Thyroid gland (tissue), 4 donors: ENCODE measurements around the gene COL26A1. TPM values are rescaled to one million over a fixed set of nuclear protein-coding genes. Genes with fewer than 3 reads are reported as not detected.

Experiments used
- DNase-seq, 2 donors: peaks; one replicate each; pipeline ENCODE4 v3.0.0-alpha.2; 2019
- H3K27ac ChIP-seq, 3 donors: fragments of 200-600 bp; sonication (generic); 1 replicate in 2 of 3; 2 replicates in 1 of 3; pipeline ENCODE4 v1.5.1; 2016 to 2019; ENCODE audit warnings: mild to moderate bottlenecking in 1 of 3, moderate library complexity in 1 of 3
- H3K27me3 ChIP-seq: fragments of 200-600 bp; sonication (generic); one replicate; pipeline ENCODE4 v1.5.1; 2019
- H3K36me3 ChIP-seq, 2 donors: fragments of 200-600 bp; sonication (generic); one replicate each; pipeline ENCODE4 v1.5.1; 2016 to 2019
- H3K4me1 ChIP-seq, 2 donors: fragments of 200-600 bp; sonication (generic); one replicate each; pipeline ENCODE4 v1.5.1; 2017 to 2019
- H3K4me3 ChIP-seq, 3 donors: fragments of 200-600 bp; sonication (generic); replicated peaks in 1 of 3; 1 replicate in 2 of 3; 2 replicates in 1 of 3; pipeline ENCODE4 v1.5.1; 2016; ENCODE audit warnings: mild to moderate bottlenecking in 1 of 3
- H3K9me3 ChIP-seq: fragments of 200-600 bp; sonication (generic); one replicate; pipeline ENCODE4 v1.5.1; 2017
- POLR2A ChIP-seq, 2 donors: fragments of 450-650 bp; IDR thresholded peaks; one replicate each; pipeline ENCODE4 v1.6.1; 2017; ENCODE audit warnings: antibody characterized with exemption in 2 of 2, mild to moderate bottlenecking in 2 of 2, moderate library complexity in 1 of 2
- WGBS, 2 donors: methylation state at CpG; one replicate each; pipeline ENCODE4 v1.1.5; 2017; 5-methylcytosine and 5-hydroxymethylcytosine counted together
- intact Hi-C: fragments of 100-400 bp; cut with DNase I; formaldehyde crosslinking; loops from one replicate; pipeline ENCODE4 v1.15.1; 2023
- total RNA-seq, 4 donors: library from RNA; depleted of rRNA; stranded (reverse); fragments of >200 nt; gene quantifications; one replicate each; pipeline ENCODE4 v1.2.3, GENCODE V29; 2016
- TF ChIP-seq, protein P1 (sequence below), 6 experiments: fragments of 200-600 bp in 3 of 6; fragments of 450-650 bp in 3 of 6; sonication (generic) in 3 of 6; IDR thresholded peaks; one replicate each; pipeline ENCODE4 v1.5.1; 2016 to 2019; ENCODE audit warnings: antibody characterized with exemption in 6 of 6, mild to moderate bottlenecking in 2 of 6, inconsistent platforms in 1 of 6, moderate library complexity in 1 of 6

COL26A1 gene
- total RNA-seq, 4 donors from 2014 or later: not detected

DNA sequence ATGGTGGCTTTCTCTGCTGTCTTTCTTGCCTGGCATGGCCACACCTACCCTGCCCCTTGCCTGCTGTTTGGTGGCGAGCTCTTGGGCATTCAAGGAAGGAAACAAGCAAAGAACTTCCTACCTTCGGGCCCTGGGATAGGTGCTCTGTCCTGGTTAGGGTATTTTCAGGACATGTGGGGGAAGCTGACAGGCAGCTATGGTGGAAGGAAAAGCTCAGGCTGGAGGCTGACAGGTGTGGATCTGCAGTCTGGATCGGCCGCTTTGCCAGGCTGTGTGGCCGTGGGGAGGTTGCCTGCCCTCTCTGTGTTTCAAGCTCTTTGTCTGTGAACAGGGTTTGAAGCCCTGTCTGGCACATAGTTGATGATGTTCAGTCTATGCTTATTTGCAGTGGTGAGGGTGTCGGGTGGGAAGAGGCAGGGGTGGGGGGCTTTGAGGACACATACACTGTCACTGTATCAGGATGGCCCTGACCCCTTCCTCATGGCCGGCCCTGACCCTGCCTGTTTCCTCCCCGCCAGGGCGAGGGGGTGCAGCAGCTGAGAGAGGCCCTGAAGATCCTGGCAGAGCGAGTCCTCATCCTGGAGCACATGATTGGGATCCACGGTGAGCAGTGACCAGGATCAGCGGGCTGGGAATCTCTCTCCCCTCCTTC is 192.7 kb downstream of the COL26A1 start:
- WGBS, 2 donors: 80 to 92% methylated on average over 8 to 9 of the region's 12 CpGs
- H3K27ac ChIP-seq: no peak overlapping the region
- TF ChIP-seq, protein P1, sequence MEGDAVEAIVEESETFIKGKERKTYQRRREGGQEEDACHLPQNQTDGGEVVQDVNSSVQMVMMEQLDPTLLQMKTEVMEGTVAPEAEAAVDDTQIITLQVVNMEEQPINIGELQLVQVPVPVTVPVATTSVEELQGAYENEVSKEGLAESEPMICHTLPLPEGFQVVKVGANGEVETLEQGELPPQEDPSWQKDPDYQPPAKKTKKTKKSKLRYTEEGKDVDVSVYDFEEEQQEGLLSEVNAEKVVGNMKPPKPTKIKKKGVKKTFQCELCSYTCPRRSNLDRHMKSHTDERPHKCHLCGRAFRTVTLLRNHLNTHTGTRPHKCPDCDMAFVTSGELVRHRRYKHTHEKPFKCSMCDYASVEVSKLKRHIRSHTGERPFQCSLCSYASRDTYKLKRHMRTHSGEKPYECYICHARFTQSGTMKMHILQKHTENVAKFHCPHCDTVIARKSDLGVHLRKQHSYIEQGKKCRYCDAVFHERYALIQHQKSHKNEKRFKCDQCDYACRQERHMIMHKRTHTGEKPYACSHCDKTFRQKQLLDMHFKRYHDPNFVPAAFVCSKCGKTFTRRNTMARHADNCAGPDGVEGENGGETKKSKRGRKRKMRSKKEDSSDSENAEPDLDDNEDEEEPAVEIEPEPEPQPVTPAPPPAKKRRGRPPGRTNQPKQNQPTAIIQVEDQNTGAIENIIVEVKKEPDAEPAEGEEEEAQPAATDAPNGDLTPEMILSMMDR (IDR thresholded peaks at IDR 0.05): no peak
- TF ChIP-seq POLR2A (IDR thresholded peaks at IDR 0.05): no peak
- DNase-seq: no peak
- H3K4me3 ChIP-seq: no peak overlapping the region
- H3K9me3 ChIP-seq: no peaks in the 10 kb centered on the region
- H3K36me3 ChIP-seq: no peaks in the 10 kb centered on the region
- intact Hi-C loops: no loop called here
- H3K4me1 ChIP-seq: no peaks in the 10 kb centered on the region
- no peaks in the 10 kb centered on the region for H3K27me3 ChIP-seq

DNA sequence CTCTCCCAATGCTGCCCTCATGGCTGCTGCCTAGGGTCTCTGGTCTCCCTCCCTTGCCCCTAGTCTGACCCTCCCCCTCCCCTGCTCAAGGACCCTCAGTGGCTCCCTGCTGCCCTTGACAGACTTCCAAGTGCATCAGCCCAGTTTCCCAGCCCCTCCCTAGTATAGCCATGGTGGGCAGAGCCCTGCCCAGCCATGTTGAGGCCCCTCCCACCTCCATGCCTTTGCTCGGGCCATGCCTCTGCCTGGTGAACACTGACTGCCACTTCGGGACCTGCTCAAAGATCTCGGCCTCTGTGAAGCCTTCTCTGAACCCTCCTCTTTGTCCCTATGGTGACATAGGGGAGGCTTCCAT is 193.2 kb downstream of the COL26A1 start:
- 91% methylated on average over 3 of the region's 3 CpGs; no CpG with 5 or more reads in 1 of the 2 donors for WGBS, 2 donors
- Histone ChIP-seq H3K9me3 (no peaks in the 10 kb centered on the region), H3K27ac (no peak overlapping the region), H3K4me1 (no peaks in the 10 kb centered on the region), H3K27me3 (no peaks in the 10 kb centered on the region), H3K4me3 (no peak overlapping the region), H3K36me3 (no peaks in the 10 kb centered on the region)
- intact Hi-C loops: no loop called here
- no peak for DNase-seq
- TF ChIP-seq, protein P1 (IDR thresholded peaks at IDR 0.05): no peak

DNA sequence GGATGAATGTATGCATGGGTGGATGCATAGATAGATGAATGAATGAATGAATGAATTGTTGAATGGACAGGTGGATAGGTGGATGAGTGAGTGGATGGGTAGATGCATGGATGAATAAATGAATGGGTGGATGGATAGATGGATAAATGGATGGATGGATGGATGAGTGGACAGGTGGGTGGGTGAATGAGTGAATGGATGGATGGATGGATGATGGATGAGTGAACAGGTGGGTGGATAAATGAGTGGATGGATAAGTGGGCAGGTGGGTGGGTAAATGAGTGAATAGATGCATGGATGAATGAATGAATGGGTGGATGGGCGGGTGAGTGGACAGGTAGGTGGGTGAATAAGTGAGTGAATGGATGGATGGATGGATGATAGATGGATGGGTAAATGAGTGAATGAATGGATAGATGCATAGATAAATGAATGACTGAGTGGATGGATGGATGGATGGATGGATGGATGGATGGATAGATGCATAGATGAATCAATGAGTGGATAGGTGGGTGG is 193.8 kb downstream of the COL26A1 start:
- H3K4me3 ChIP-seq: no peak overlapping the region
- DNase-seq: no peak
- no peaks in the 10 kb centered on the region for H3K4me1 ChIP-seq
- no peaks in the 10 kb centered on the region for H3K9me3 ChIP-seq
- H3K36me3 ChIP-seq: no peaks in the 10 kb centered on the region
- intact Hi-C loops: no loop called here
- no peaks in the 10 kb centered on the region for H3K27me3 ChIP-seq
- WGBS, 2 donors: 90 to 92% methylated on average over 1 of the region's 1 CpG
- TF ChIP-seq, protein P1 (IDR thresholded peaks at IDR 0.05): no peak
- no peak for TF ChIP-seq POLR2A (IDR thresholded peaks at IDR 0.05)
- H3K27ac ChIP-seq: no peak overlapping the region

DNA sequence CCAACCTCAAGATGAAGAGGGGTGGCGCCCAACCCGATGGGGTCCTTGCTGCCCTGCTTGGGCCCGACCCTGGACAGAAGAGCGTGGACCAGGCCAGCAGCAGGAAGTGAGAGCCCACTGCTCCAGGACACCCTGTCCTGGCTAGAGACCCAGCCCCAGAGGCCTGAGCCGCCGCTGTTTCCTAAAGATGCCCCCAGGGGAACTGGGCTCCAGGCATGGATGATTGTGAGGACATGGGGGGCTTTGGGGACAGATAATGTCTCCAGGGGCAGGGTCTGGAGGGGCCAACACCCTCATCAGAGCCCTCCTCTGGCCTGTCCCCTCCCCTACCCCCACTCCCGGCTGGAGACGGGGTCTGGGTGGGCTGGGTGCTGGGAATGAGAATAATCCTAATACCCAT is 194.7 kb downstream of the COL26A1 start:
- no peaks in the 10 kb centered on the region for H3K4me1 ChIP-seq
- DNase-seq: no peak
- intact Hi-C loops: no loop called here

More for the DNA sequence above, 194.7 kb downstream of the COL26A1 start:
- Histone ChIP-seq H3K27ac (no peak overlapping the region), H3K9me3 (no peaks in the 10 kb centered on the region), H3K36me3 (no peaks in the 10 kb centered on the region), H3K4me3 (no peak overlapping the region), H3K27me3 (no peaks in the 10 kb centered on the region)
- TF ChIP-seq, protein P1 (IDR thresholded peaks at IDR 0.05): no peak
- no peak for TF ChIP-seq POLR2A (IDR thresholded peaks at IDR 0.05)
- 90 to 100% methylated on average over 6 to 8 of the region's 8 CpGs for WGBS, 2 donors
